ENCODE data around the gene ST6GAL2.

ST6GAL2 gene

GRCh38 chr2:106864051-106864450 is 21.9 kb downstream of the ST6GAL2 start:
- no peak for DNase-seq

DNA sequence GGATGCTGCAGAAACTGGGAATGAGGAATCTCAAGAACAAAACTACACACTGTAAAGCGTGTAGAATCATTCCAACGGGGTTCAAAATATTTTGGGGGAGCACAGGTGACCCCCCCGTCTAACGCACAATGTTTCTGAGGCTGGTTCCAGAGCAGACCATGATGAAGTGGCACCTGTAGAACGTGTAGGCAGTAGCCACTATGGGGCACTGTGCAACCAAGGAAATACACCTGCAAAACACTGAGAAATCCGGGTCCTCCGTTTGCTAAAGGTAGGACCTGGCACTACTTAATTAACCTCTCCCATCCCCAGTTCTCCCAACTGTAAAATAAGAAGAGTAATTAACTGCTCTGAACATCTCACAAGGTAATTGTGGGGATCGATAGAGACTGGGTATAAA is 22.6 kb downstream of the ST6GAL2 start:
- DNase-seq = no peak

DNA sequence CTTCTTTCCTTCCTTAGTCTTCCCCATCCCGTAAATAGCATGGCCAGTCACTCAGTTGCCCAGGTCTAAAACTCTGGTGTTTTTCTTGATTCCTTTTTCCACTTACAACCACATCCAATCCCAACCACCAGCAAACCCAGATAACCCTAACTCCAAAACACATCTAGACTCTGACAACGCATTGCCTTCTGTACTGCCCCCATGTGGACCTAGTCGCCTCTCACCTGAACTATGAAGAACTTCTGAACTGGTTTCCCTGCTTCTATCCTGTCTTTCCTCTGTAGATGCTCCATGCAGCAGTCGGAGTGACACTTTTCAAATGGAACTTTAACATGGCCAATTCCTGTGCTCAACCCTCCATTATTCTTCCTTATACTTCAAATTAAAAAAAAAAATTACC is 26.5 kb downstream of the ST6GAL2 start:
- no peak for DNase-seq

- DNase-seq = no peak
Observed at GRCh38 chr2:106858810-106859209, 27.2 kb downstream of the ST6GAL2 start.

DNA sequence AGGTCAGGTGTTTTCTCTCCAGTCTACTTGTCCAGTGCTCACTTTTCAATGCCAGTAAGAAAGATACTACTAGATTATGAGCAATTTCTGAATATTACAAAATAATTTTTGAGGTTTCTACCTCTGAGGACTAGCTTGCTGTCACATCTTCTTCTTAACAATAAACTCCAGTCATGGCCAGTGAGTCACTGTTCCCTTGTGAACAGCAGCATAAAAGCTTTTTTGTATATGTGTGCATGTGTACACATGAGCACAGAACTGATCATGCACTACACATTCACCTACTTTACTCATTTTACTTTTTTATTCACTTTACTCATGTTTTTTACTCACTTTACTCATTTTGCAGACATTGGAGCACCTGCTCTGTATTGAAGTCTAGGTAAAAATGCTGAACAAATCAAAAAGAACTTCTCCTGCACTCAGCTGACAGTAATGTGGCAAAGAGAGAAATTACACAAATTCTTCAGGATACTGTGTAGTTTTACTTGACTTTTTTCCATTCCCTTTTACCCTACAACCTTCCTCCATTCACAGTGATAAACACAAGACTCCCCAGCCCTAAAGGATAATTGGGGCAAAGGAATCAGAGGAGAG is 28.0 kb downstream of the ST6GAL2 start:
- DNase-seq = no peak

GRCh38 chr2:106853631-106854030 is 32.3 kb downstream of the ST6GAL2 start:
- DNase-seq = no peak

GRCh38 chr2:106851881-106852501 is 34.0 kb downstream of the ST6GAL2 start:
- no peak for DNase-seq

- no peak for DNase-seq
Observed at GRCh38 chr2:106851087-106851874, 34.7 kb downstream of the ST6GAL2 start.

GRCh38 chr2:106849253-106849652 is 36.7 kb downstream of the ST6GAL2 start:
- DNase-seq = no peak

- DNase-seq = no peak
Observed at GRCh38 chr2:106847366-106847765, 38.6 kb downstream of the ST6GAL2 start.

DNA sequence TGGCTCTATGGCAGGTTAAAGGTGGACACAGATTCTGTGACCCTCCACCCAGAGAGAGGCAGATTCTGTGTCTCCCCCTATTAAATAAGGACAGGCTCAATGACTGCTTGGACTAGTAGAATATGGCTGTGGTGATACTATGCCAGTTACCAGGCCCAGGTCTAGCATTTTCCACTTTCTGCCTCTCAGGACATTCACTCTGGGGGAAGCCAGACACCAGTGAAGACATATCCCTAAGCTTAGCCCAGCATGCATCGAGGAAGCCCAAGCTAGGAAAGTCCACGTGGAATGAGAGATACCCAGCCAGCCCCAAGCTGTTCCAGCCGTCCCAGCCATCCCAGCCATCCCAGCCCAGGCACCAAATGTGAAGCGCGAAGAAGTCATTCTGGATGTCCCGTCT is 40.3 kb downstream of the ST6GAL2 start:
- DNase-seq = no peak

DNA sequence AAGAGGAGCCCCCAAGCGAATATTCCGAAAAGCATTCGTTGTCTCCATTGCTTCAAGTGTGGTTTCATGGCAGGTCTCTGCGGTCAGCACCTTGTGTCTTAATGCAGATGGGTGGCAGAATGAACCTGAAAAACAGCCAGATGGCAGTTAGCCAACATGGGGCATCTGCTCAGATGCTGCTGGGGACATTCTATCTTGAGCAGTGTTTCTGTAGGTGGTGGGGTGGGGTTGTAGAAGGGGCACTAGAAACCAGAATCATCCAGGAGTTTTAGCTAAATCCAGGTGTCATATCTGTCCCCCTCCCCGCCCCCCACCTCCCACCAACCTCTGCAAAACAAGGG is 42.1 kb downstream of the ST6GAL2 start:
- no peak for DNase-seq

- DNase-seq = no peak
Observed at GRCh38 chr2:106843001-106843909, 42.7 kb downstream of the ST6GAL2 start.

- no peak for DNase-seq
Observed at GRCh38 chr2:106841886-106842645, 43.9 kb downstream of the ST6GAL2 start.

- no peak for DNase-seq
Observed at GRCh38 chr2:106840818-106841217, 45.1 kb downstream of the ST6GAL2 start.

DNA sequence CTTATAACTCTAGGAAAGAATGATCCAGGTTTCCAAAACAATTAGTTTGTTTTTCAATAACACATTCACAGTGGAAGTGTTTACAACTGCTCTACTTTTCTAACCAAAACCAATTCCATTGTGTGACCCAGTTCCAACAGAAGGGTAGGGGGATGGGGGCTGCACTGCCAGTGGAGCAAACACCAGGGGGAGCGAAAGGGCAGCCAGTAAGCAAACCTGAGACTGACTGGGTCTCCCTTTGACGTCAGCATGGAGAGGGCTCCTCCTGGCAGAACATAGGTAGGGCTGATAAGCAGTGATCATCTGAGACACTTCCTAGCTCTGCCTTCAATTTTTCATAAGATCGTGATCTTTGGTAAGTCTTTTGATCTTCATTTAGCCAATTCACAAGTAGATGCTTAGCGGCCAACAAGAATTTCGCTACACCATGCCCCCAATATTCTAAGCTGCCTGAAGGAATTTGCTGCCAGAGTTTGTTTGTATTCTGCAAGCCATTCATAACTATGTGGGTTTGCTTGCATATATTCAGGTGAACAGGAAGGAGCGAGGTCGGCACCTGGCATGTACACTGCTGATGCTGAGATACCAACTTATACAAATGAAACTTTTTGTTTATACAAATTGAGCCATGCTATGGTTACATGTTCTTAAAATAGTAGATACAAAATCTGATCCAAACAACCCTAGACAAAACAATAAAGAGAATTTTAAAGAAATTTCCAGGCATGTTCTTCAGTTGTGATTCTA is 45.9 kb downstream of the ST6GAL2 start:
- no peak for DNase-seq

DNA sequence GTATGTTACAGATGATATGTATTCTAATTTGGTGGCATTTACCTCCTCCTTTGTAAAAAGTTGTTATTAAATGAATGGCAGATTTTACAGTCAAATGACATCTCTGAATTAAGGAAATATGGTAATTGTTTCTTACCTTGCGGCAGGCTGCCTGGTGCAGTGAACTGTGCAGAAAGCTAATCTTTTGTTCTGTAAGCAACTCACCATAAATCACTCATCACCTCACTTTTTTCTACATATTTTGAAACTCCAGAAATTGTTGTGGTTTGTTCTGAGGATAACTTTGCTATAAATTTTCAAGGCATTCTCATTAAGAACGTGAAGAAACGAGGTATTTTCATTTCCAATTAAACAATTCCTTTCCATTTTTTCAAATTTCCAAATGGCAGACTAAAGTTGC is 52.7 kb downstream of the ST6GAL2 start:
- DNase-seq = no peak

DNA sequence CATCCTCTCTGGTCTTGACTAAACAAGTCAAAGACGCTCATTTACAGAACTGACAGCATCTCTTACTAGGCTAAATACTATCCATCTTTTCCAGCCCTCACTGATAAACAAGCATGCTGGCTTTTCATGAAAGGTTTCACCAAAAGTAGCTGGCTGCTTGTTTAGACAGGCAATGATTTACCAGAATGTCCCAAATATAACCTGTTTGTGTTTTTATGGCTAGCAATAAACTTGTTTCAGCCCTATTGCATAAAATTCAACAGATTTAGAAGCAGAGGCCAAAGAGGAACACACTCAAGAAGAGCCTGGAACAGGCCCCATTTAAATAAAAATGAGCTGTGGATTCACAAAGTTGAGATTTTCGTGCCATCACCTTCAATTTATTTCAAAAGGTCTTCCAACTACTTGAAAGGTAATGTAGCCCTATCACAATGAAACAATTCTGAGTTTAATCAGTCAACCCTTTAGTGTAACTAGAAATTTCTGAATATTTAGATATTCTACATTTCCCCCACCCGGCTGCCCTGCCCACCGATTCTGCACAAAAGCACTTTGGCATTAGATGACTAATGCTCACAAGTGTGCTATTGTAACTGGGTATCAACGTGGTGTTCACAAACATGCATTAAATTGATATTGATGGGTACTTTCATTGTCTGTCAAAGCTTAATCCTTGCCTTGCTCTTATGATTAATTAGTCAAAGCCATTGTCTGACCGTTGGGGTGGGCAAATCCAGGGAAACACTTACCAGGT is 54.0 kb downstream of the ST6GAL2 start:
- DNase-seq = no peak

DNA sequence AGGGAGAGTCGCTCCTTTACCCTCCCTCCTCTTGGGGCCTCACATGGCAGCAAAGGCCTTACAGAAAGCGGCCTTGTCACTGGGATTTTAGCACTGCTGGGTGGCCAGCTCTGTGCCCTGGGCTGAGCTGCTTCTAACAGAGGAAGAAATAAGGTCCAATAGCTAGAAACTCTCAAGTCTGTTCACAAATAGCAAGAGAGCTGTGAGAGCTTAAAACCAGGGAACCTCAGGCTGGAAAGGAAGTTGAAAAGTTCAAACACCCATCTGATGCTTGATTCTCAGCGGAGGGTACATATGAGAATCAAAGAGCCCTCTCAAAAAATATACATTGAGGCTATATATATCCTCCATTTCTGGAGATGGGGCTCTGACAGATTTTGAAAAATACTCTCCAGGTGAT is 54.7 kb downstream of the ST6GAL2 start:
- DNase-seq = no peak

DNA sequence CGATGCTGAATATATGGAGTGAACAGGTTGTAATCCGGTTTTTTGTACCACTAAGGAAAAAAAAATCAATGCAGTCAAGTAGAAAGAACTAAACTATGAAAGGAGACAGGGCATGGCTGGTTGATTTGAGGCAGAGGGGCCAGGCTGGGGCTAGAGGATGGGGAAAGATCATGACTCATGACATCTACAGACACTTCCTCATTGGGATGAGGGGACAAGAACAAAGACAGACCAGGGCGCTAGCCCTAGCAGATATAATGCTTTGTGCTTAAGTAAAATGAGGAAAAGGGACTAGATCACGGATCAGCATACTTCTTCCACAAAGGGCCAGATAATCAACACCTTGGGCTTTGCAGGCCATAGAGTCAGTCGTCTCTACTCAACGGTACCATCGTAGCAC is 55.8 kb downstream of the ST6GAL2 start:
- no peak for DNase-seq

- no peak for DNase-seq
Observed at GRCh38 chr2:106828119-106828518, 57.8 kb downstream of the ST6GAL2 start.

Measured in C1 segment of cervical spinal cord (tissue), 14 donors.